Neuronal stem cell (in vitro differentiated cells): ENCODE results near the gene IL1RAP.

Experiments used
- DNase-seq: peaks from one replicate; pipeline ENCODE4 v3.0.0-alpha.2; 2013; ENCODE audit warnings: low spot score
- H2AFZ ChIP-seq: one replicate; pipeline ENCODE4 v1.6.1; 2013; ENCODE audit warnings: mild to moderate bottlenecking, low read length, inconsistent platforms
- H2AK5ac ChIP-seq: 2 replicates; pipeline ENCODE4 v1.6.1; 2013; ENCODE audit warnings: low read depth, mild to moderate bottlenecking, inconsistent platforms, low read length, moderate library complexity, mixed read lengths
- H2BK120ac ChIP-seq: 2 replicates; pipeline ENCODE4 v1.6.1; 2013; ENCODE audit warnings: low read depth, mild to moderate bottlenecking, inconsistent platforms, low read length, moderate library complexity, mixed read lengths
- H2BK12ac ChIP-seq: one replicate; pipeline ENCODE4 v1.6.1; 2013; ENCODE audit warnings: low read length, inconsistent platforms
- H2BK15ac ChIP-seq: 2 replicates; pipeline ENCODE4 v1.6.1; 2013; ENCODE audit warnings: mild to moderate bottlenecking, low read length, inconsistent platforms, mixed read lengths
- H2BK5ac ChIP-seq: one replicate; pipeline ENCODE4 v1.6.1; 2013; ENCODE audit warnings: inconsistent platforms, mild to moderate bottlenecking, low read length, moderate library complexity
- H3K14ac ChIP-seq: one replicate; pipeline ENCODE4 v1.6.1; 2013; ENCODE audit warnings: low read length, inconsistent platforms
- H3K18ac ChIP-seq: 2 replicates; pipeline ENCODE4 v1.6.1; 2013; ENCODE audit warnings: low read length, inconsistent platforms
- H3K23ac ChIP-seq: 2 replicates; pipeline ENCODE4 v1.6.1; 2013; ENCODE audit warnings: low read depth, mild to moderate bottlenecking, mixed read lengths, low read length, inconsistent platforms; ENCODE audit not compliant: poor library complexity
- H3K27ac ChIP-seq: replicated peaks from 3 replicates; pipeline ENCODE4 v1.5.1; 2013; ENCODE audit warnings: low read length, inconsistent platforms
- H3K27me3 ChIP-seq, 3 experiments: 2 replicates each; pipeline ENCODE4 v1.6.1; 2013; ENCODE audit warnings: low read length in 3 of 3, mild to moderate bottlenecking in 2 of 3, inconsistent platforms in 1 of 3, low read depth in 1 of 3, mixed read lengths in 1 of 3, moderate library complexity in 1 of 3; ENCODE audit not compliant: control insufficient read depth in 3 of 3, insufficient read depth in 3 of 3
- H3K36me3 ChIP-seq, 2 donors: replicated peaks in 1 of 2; 2 replicates each; pipeline ENCODE4 v1.6.1; 2013; ENCODE audit warnings: low read length in 2 of 2; ENCODE audit not compliant: control insufficient read depth in 2 of 2, insufficient read depth in 2 of 2
- H3K4ac ChIP-seq: 2 replicates; pipeline ENCODE4 v1.6.1; 2013; ENCODE audit warnings: inconsistent platforms, mild to moderate bottlenecking, low read length, moderate library complexity
- H3K4me1 ChIP-seq, 2 donors: 1 replicate in 1 of 2; 2 replicates in 1 of 2; pipeline ENCODE4 v1.6.1; 2013; ENCODE audit warnings: low read length in 2 of 2, low read depth in 1 of 2; ENCODE audit not compliant: control insufficient read depth in 2 of 2, insufficient read depth in 1 of 2
- H3K4me2 ChIP-seq: one replicate; pipeline ENCODE4 v1.6.1; 2013; ENCODE audit warnings: mild to moderate bottlenecking, low read length, inconsistent platforms; ENCODE audit not compliant: insufficient read depth, poor library complexity, severe bottlenecking
- H3K4me3 ChIP-seq, 2 donors: 2 replicates each; pipeline ENCODE4 v1.5.1; 2013; ENCODE audit warnings: low read length in 2 of 2, mild to moderate bottlenecking in 2 of 2, inconsistent platforms in 1 of 2, moderate library complexity in 1 of 2
- H3K79me1 ChIP-seq: one replicate; pipeline ENCODE4 v1.6.1; 2013; ENCODE audit warnings: low read depth, mild to moderate bottlenecking, inconsistent platforms, low read length, moderate library complexity
- H3K9ac ChIP-seq: one replicate; pipeline ENCODE4 v1.6.1; 2013; ENCODE audit warnings: mild to moderate bottlenecking, low read depth, low read length, inconsistent platforms; ENCODE audit not compliant: poor library complexity
- H3K9me3 ChIP-seq, 2 donors: replicated peaks in 1 of 2; 2 replicates each; pipeline versions ENCODE3 to v1.6.1; 2013; ENCODE audit warnings: low read length in 2 of 2, mild to moderate bottlenecking in 2 of 2, inconsistent platforms in 1 of 2, low read depth in 1 of 2, mixed read lengths in 1 of 2, moderate library complexity in 1 of 2; ENCODE audit not compliant: control insufficient read depth in 2 of 2, insufficient read depth in 1 of 2
- H4K8ac ChIP-seq: one replicate; pipeline ENCODE4 v1.6.1; 2013; ENCODE audit warnings: low read depth, mild to moderate bottlenecking, inconsistent platforms, low read length, moderate library complexity
- H4K91ac ChIP-seq: one replicate; pipeline ENCODE4 v1.6.1; 2013; ENCODE audit warnings: low read length, low read depth, mild to moderate bottlenecking, inconsistent platforms; ENCODE audit not compliant: poor library complexity
- WGBS, 2 donors: extraction: QIAGEN DNeasy Blood & Tissue Kit; methylation state at CpG; one replicate each; pipeline ENCODE4 v1.1.7; 2013; ENCODE audit warnings: missing lambda C conversion rate in 2 of 2, mixed read lengths in 1 of 2; ENCODE audit not compliant: insufficient read length in 2 of 2, insufficient replicate concordance in 1 of 2; ENCODE audit errors: extremely low coverage in 2 of 2; 5-methylcytosine and 5-hydroxymethylcytosine counted together

Gene IL1RAP

DNA sequence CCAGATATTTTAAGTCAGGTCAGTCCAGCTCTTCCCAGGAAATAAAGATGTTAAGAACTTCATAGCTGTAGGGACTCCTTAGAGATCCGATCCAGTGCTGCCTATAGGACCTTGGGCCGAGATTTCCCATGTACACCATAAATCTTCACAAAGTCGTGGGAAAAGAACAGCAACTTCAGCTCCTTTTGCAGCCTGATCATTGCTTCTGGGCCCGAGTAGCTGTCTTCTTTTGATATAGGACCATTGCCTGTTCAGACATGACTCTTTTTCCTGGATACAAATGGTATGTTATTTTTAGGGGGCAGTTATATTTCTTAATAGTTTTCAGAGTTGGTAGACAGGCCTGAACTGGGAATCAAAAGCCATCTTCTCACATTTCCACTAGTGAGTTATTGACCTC, 20.5 kb downstream of the IL1RAP start:
- no peak overlapping the region for H4K8ac ChIP-seq
- H3K27ac ChIP-seq, result no peak overlapping the region
- no peak overlapping the region for H2BK5ac ChIP-seq
- H3K23ac ChIP-seq, result no peak overlapping the region
- H3K9ac ChIP-seq, result no peak overlapping the region
- H2BK120ac ChIP-seq, result no peak overlapping the region
- H3K14ac ChIP-seq, result no peak overlapping the region
- no peaks in the 10 kb centered on the region for H3K36me3 ChIP-seq
- no peak overlapping the region for H3K4ac ChIP-seq
- DNase-seq, result no peak
- H3K27me3 ChIP-seq, result no peaks in the 10 kb centered on the region
- H3K4me2 ChIP-seq, result no peak overlapping the region
- no peak overlapping the region for H3K18ac ChIP-seq
- no peak overlapping the region for H4K91ac ChIP-seq
- peaks cover 0 to 9% of the 10 kb centered on the region in 2 donors for H3K4me1 ChIP-seq
- H3K9me3 ChIP-seq, result no peaks in the 10 kb centered on the region
- no peak overlapping the region for H2BK15ac ChIP-seq
- H2AK5ac ChIP-seq, result no peak overlapping the region
- H3K4me3 ChIP-seq, result no peak overlapping the region
- WGBS, 2 donors, result no CpG with 5 or more reads among the region's 4 CpGs
- H3K79me1 ChIP-seq, result no peaks in the 10 kb centered on the region
- no peak overlapping the region for H2AFZ ChIP-seq
- no peak overlapping the region for H2BK12ac ChIP-seq

DNA sequence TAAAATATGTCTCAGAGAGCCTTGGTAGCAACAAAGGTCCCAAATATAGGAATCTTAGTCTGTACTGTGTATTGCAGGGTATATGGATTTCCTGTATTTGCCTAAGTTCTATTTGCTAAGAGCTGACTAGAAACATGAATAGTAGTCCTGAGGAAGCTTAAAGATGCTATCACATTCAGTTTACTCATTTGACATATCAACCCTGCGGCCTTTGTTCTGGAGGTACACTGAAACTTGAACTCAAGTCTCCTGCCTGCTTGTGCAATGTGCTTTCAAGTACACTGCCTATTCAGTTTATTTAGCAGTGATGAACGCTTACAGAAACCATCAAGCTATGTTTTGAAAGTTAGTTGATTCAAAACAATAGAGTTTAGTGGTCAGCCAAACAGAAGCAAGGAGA, 21.1 kb downstream of the IL1RAP start:
- H3K9me3 ChIP-seq, result no peaks in the 10 kb centered on the region
- DNase-seq, result no peak

GRCh38 chr3:190537146-190537545, 23.3 kb downstream of the IL1RAP start:
- no peak overlapping the region for H3K23ac ChIP-seq
- H2BK12ac ChIP-seq, result no peak overlapping the region
- no CpG with 5 or more reads among the region's 3 CpGs for WGBS, 2 donors
- no peak overlapping the region for H3K9ac ChIP-seq
- no peak overlapping the region for H4K8ac ChIP-seq
- no peaks in the 10 kb centered on the region for H3K79me1 ChIP-seq
- H3K4me1 ChIP-seq, result peaks cover 4 to 9% of the 10 kb centered on the region in 2 donors
- H3K14ac ChIP-seq, result no peak overlapping the region
- H3K9me3 ChIP-seq, result no peaks in the 10 kb centered on the region
- H3K36me3 ChIP-seq, result no peaks in the 10 kb centered on the region
- no peak overlapping the region for H2BK120ac ChIP-seq
- no peak overlapping the region for H2AK5ac ChIP-seq
- H3K27ac ChIP-seq, result no peak overlapping the region
- no peak overlapping the region for H3K4ac ChIP-seq
- H2BK5ac ChIP-seq, result no peak overlapping the region
- H3K27me3 ChIP-seq, result no peaks in the 10 kb centered on the region
- no peak overlapping the region for H2AFZ ChIP-seq
- DNase-seq, result no peak
- no peak overlapping the region for H3K4me3 ChIP-seq
- no peak overlapping the region for H4K91ac ChIP-seq
- H3K18ac ChIP-seq, result no peak overlapping the region
- H2BK15ac ChIP-seq, result no peak overlapping the region
- no peak overlapping the region for H3K4me2 ChIP-seq

More for the DNA sequence above, 21.1 kb downstream of the IL1RAP start:
- Histone ChIP-seq H3K4me1 (peaks cover 0 to 9% of the 10 kb centered on the region in 2 donors), H3K79me1 (no peaks in the 10 kb centered on the region), H3K27ac (no peak overlapping the region), H3K4me3 (no peak overlapping the region), H3K4me2 (no peak overlapping the region), H3K9ac (no peak overlapping the region), H4K8ac (no peak overlapping the region), H2BK15ac (no peak overlapping the region), H2BK120ac (no peak overlapping the region), H2BK5ac (no peak overlapping the region), H2AK5ac (no peak overlapping the region), H2BK12ac (no peak overlapping the region), H3K36me3 (no peaks in the 10 kb centered on the region), H3K4ac (no peak overlapping the region), H3K23ac (no peak overlapping the region), H3K18ac (no peak overlapping the region), H2AFZ (no peak overlapping the region), H4K91ac (no peak overlapping the region), H3K14ac (no peak overlapping the region), H3K27me3 (no peaks in the 10 kb centered on the region)
- no CpG with 5 or more reads among the region's 2 CpGs for WGBS, 2 donors

DNA sequence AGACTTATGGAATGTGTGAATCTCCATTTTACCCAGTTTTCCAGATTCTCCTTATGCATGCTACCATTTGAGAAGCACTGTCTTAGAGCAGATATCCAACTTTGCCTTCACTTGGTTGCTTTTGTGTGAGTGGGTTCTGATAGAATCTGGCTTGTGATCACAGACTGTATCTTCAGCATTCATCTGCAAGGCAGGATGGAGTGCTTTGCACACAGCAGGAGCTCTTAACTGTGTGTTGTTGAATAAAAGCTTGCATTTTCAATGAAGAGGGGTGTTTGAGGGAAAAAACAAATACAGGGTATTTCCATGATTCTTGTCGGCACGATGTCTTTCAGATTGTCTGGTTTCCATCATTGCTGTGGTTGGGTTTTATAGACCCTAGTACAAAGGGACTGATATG, 24.4 kb downstream of the IL1RAP start:
- Histone ChIP-seq H3K4me1 (peaks cover 4 to 9% of the 10 kb centered on the region in 2 donors), H3K4ac (no peak overlapping the region), H2BK5ac (no peak overlapping the region), H3K9ac (no peak overlapping the region), H3K4me2 (no peak overlapping the region), H3K23ac (no peak overlapping the region), H3K4me3 (no peak overlapping the region), H3K18ac (no peak overlapping the region), H2BK12ac (no peak overlapping the region), H2BK15ac (no peak overlapping the region), H3K27me3 (no peaks in the 10 kb centered on the region), H4K91ac (no peak overlapping the region), H2AK5ac (no peak overlapping the region), H3K79me1 (no peaks in the 10 kb centered on the region), H4K8ac (no peak overlapping the region), H2BK120ac (no peak overlapping the region), H3K27ac (no peak overlapping the region), H3K14ac (no peak overlapping the region), H3K36me3 (no peaks in the 10 kb centered on the region), H3K9me3 (no peaks in the 10 kb centered on the region), H2AFZ (peak overlapping the region; percentile 69)
- DNase-seq, result no peak
- WGBS, 2 donors, result no CpG with 5 or more reads among the region's 2 CpGs
